PC-3 (cell line): Measurements from ENCODE around the gene MRPS27.

ENCODE experiments used
- CTCF ChIP-seq: fragments of 300-600 bp; sonication (generic); conservative IDR thresholded peaks from 2 replicates; pipeline ENCODE4 v1.5.1; 2017; ENCODE audit warnings: antibody characterized with exemption, low read depth, mild to moderate bottlenecking, low read length
- EZH2 ChIP-seq: fragments of 300-600 bp; sonication (generic); IDR thresholded peaks from one replicate; pipeline ENCODE4 v1.6.1; 2017; ENCODE audit warnings: antibody characterized with exemption, mild to moderate bottlenecking, low read length; ENCODE audit not compliant: unreplicated experiment

GRCh38 chr5:72324189-72324825 is 4.3 kb upstream of the MRPS27 start:
- TF ChIP-seq EZH2: no peak
- TF ChIP-seq CTCF: no peak
